K562 (cell line): ENCODE data around the gene BSCL2. TPM values are rescaled to one million over a fixed set of nuclear protein-coding genes. Genes with fewer than 3 reads are reported as not detected.

Experiments
- ADNP ChIP-seq: fragments of 200-800 bp; sonication (Bioruptor generic); IDR thresholded peaks from 2 replicates; pipeline ENCODE4 v1.6.1; 2016; ENCODE audit warnings: missing genetic modification characterization, missing compliant biosample characterization
- CREBBP ChIP-seq: IDR thresholded peaks from one replicate; pipeline ENCODE4 v1.6.1; 2012; ENCODE audit warnings: low read depth, mild to moderate bottlenecking, control low read depth, inconsistent platforms, low read length
- HDAC2 ChIP-seq: fragments of 450-650 bp; IDR thresholded peaks from 2 replicates; pipeline ENCODE4 v1.6.1; 2016; ENCODE audit warnings: mild to moderate bottlenecking
- MYNN ChIP-seq, 2 experiments: sonication (generic); formaldehyde crosslinking in 1 of 2; IDR thresholded peaks; 2 replicates each; pipeline versions ENCODE4 v1.5.0 to v1.6.1; 2016 to 2020; ENCODE audit warnings: antibody characterized with exemption in 1 of 2, missing genetic modification reagents in 1 of 2
- NCOR1 ChIP-seq: fragments of 450-650 bp; IDR thresholded peaks from 2 replicates; pipeline ENCODE4 v1.6.1; 2016; ENCODE audit warnings: mild to moderate bottlenecking, moderate library complexity
- PML ChIP-seq: IDR thresholded peaks from 2 replicates; pipeline ENCODE4 v1.6.1; 2012; ENCODE audit warnings: low read length, inconsistent platforms
- POLR2AphosphoS2 ChIP-seq: IDR thresholded peaks from 2 replicates; pipeline ENCODE4 v1.6.1; 2012; ENCODE audit warnings: low read length, improper control_type of control experiment
- RAD21 ChIP-seq, 2 experiments: fragments of 250-450 bp in 1 of 2; fragments of 450-650 bp in 1 of 2; sonication (Bioruptor Pico) in 1 of 2; formaldehyde crosslinking in 1 of 2; IDR thresholded peaks in 1 of 2; conservative IDR thresholded peaks in 1 of 2; 2 replicates each; pipeline versions ENCODE4 v1.4.0 to v1.8.0; 2020 to 2022; ENCODE audit warnings: mild to moderate bottlenecking in 2 of 2, moderate library complexity in 1 of 2
- YY1 ChIP-seq, 3 experiments: IDR thresholded peaks; 2 replicates each; pipeline ENCODE4 v1.6.1; 2011; ENCODE audit warnings: low read length in 2 of 3, mild to moderate bottlenecking in 2 of 3, moderate library complexity in 2 of 3, borderline replicate concordance in 1 of 3, control low read depth in 1 of 3, low read depth in 1 of 3; ENCODE audit not compliant: insufficient read depth in 3 of 3, insufficient replicate concordance in 2 of 3, control insufficient read depth in 1 of 3, insufficient read length in 1 of 3; ENCODE audit errors: extremely low read depth in 1 of 3
- ZNF717 ChIP-seq: fragments of 250-450 bp; sonication (Bioruptor Pico); IDR thresholded peaks from 2 replicates; pipeline ENCODE4 v1.5.0; 2021
- ZSCAN32 ChIP-seq: fragments of 450-650 bp; formaldehyde crosslinking; IDR thresholded peaks from 2 replicates; pipeline ENCODE4 v1.4.0; 2020; ENCODE audit warnings: mild to moderate bottlenecking, moderate library complexity
- polyA plus RNA-seq, 8 experiments: library from polyadenylated mRNA; depleted of rRNA in 4 of 8; stranded (reverse) in 5 of 8; unstranded in 3 of 8; fragments of >200 nt; fragmentation: Nextera tagmentation in 2 of 8; fragmentation: Illumina TruSeq in 1 of 8; extraction: Ambion mirVana in 2 of 8; extraction: Trizol in 1 of 8; gene quantifications; 2 replicates each; pipeline versions ENCODE4 v1.2.1 to v1.2.3, GENCODE V29; 2011 to 2014; ENCODE audit warnings: inconsistent platforms in 1 of 8, missing spikeins in 1 of 8
- total RNA-seq, 7 experiments: library from RNA; depleted of rRNA in 6 of 7; stranded (reverse); fragments of >200 nt in 6 of 7; fragmentation: Illumina TruSeq in 2 of 7; extraction: Trizol in 2 of 7; gene quantifications; 2 replicates each; pipeline versions ENCODE4 v1.2.1 to v1.2.3, GENCODE V29; 2011 to 2021; ENCODE audit warnings: low replicate concordance in 1 of 7
- TF ChIP-seq, protein P1 (sequence below): sonication (generic); formaldehyde crosslinking; IDR thresholded peaks from 2 replicates; pipeline ENCODE4 v1.8.0; 2022; ENCODE audit warnings: missing genetic modification reagents, mild to moderate bottlenecking, moderate library complexity, borderline replicate concordance
- TF ChIP-seq, protein P2 (sequence below), 2 experiments: fragments of 150-350 bp in 1 of 2; IDR thresholded peaks; 2 replicates each; pipeline ENCODE4 v1.6.1; 2012 to 2016; ENCODE audit warnings: low read depth in 2 of 2, low read length in 2 of 2, mild to moderate bottlenecking in 1 of 2, moderate library complexity in 1 of 2
- TF ChIP-seq, protein P3 (sequence below): fragments of 250-450 bp; sonication (Bioruptor Pico); IDR thresholded peaks from 2 replicates; pipeline ENCODE4 v1.4.0; 2020; ENCODE audit warnings: borderline replicate concordance
- TF ChIP-seq, protein P4 (sequence below): fragments of 450-650 bp; formaldehyde crosslinking; IDR thresholded peaks from 2 replicates; pipeline ENCODE4 v1.4.0; 2022; ENCODE audit warnings: missing genetic modification characterization
- TF ChIP-seq, protein P5 (sequence below), 2 experiments: IDR thresholded peaks; 2 replicates each; pipeline ENCODE4 v1.6.1; 2012; ENCODE audit warnings: improper control_type of control experiment in 2 of 2, low read depth in 2 of 2, low read length in 2 of 2, borderline replicate concordance in 1 of 2

The BSCL2 gene
- total and polyA plus RNA-seq, 9 of the 15 experiments (the other 6 are each of a cell fraction or from before 2014, with no cell fraction given) = 18.9 to 51.7 (median 35.2) TPM

DNA sequence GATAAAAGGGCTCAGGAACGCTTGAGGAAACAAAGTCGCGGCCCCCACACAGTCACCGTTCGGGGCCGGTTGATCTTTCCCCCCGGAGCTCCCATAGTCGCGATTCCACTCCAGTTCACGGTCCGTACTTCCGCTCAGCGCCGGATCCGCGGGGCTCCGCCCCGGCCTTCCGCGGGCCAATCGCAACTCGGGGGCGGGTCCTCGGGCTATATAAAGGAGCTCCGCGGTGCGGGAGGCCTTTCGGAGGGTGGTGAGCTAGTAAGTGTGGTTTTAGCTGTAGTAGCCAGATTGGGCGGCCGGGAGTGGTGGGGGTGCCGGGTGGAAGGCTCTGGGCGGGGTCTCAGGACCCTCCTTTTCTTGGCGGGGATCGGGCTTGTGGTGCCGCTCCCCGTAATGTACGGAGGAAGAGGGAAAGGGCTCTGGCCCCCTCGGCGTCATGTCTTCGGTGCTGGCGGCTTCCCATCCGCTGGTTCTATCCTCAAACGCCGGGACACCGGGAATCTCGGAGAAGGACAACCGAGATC lies 42.1 kb downstream of the BSCL2 start, which contains the start of the genes C11orf98 and CSKMT (continued):
- TF ChIP-seq, protein P1, sequence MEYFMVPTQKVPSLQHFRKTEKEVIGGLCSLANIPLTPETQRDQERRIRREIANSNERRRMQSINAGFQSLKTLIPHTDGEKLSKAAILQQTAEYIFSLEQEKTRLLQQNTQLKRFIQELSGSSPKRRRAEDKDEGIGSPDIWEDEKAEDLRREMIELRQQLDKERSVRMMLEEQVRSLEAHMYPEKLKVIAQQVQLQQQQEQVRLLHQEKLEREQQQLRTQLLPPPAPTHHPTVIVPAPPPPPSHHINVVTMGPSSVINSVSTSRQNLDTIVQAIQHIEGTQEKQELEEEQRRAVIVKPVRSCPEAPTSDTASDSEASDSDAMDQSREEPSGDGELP (CRISPR knock-in tag) = peak; percentile 63
- TF ChIP-seq, protein P2, sequence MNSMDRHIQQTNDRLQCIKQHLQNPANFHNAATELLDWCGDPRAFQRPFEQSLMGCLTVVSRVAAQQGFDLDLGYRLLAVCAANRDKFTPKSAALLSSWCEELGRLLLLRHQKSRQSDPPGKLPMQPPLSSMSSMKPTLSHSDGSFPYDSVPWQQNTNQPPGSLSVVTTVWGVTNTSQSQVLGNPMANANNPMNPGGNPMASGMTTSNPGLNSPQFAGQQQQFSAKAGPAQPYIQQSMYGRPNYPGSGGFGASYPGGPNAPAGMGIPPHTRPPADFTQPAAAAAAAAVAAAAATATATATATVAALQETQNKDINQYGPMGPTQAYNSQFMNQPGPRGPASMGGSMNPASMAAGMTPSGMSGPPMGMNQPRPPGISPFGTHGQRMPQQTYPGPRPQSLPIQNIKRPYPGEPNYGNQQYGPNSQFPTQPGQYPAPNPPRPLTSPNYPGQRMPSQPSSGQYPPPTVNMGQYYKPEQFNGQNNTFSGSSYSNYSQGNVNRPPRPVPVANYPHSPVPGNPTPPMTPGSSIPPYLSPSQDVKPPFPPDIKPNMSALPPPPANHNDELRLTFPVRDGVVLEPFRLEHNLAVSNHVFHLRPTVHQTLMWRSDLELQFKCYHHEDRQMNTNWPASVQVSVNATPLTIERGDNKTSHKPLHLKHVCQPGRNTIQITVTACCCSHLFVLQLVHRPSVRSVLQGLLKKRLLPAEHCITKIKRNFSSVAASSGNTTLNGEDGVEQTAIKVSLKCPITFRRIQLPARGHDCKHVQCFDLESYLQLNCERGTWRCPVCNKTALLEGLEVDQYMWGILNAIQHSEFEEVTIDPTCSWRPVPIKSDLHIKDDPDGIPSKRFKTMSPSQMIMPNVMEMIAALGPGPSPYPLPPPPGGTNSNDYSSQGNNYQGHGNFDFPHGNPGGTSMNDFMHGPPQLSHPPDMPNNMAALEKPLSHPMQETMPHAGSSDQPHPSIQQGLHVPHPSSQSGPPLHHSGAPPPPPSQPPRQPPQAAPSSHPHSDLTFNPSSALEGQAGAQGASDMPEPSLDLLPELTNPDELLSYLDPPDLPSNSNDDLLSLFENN (IDR thresholded peaks at IDR 0.05; ENCODE audit: low read depth in 2 of 2, low read length in 2 of 2) = peak in 1 of 2 experiments; percentile 92; a peak in 2 of 4 replicates
- TF ChIP-seq ADNP (tag) (no peak), CREBBP (peak; percentile 27), NCOR1 (peak; percentile 75), ZSCAN32 (0 out of 2 replicates have a peak, but pooled peaks have one; percentile 64), PML (peak; percentile 98), POLR2AphosphoS2 (peak; percentile 100), RAD21 (CRISPR knock-in tag; conservative IDR thresholded peaks at IDR 0.05 in 1 of 2, IDR thresholded peaks at IDR 0.05 in 1 of 2) (peak in 1 of 2 experiments; percentile 8; a peak in 1 of 4 replicates), ZNF717 (CRISPR knock-in tag) (peak; percentile 91), MYNN (IDR thresholded peaks at IDR 0.05) (peak; percentile 79; the same call in 1 of the 2 replicates), MYNN (CRISPR knock-in tag; IDR thresholded peaks at IDR 0.05) (no peak), YY1 (IDR thresholded peaks at IDR 0.05; ENCODE audit: borderline replicate concordance in 1 of 3, control insufficient read depth in 1 of 3, extremely low read depth in 1 of 3, insufficient read depth in 3 of 3, insufficient read length in 1 of 3, insufficient replicate concordance in 2 of 3, low read depth in 1 of 3, low read length in 2 of 3) (peak in 2 of 3 experiments; percentile 7 to 44), HDAC2 (no peak)
- TF ChIP-seq, protein P3, sequence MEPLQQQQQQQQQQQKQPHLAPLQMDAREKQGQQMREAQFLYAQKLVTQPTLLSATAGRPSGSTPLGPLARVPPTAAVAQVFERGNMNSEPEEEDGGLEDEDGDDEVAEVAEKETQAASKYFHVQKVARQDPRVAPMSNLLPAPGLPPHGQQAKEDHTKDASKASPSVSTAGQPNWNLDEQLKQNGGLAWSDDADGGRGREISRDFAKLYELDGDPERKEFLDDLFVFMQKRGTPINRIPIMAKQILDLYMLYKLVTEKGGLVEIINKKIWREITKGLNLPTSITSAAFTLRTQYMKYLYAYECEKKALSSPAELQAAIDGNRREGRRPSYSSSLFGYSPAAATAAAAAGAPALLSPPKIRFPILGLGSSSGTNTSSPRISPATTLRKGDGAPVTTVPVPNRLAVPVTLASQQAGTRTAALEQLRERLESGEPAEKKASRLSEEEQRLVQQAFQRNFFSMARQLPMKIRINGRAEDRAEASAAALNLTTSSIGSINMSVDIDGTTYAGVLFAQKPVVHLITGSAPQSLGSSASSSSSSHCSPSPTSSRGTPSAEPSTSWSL (CRISPR knock-in tag) = no peak
- TF ChIP-seq, protein P4, sequence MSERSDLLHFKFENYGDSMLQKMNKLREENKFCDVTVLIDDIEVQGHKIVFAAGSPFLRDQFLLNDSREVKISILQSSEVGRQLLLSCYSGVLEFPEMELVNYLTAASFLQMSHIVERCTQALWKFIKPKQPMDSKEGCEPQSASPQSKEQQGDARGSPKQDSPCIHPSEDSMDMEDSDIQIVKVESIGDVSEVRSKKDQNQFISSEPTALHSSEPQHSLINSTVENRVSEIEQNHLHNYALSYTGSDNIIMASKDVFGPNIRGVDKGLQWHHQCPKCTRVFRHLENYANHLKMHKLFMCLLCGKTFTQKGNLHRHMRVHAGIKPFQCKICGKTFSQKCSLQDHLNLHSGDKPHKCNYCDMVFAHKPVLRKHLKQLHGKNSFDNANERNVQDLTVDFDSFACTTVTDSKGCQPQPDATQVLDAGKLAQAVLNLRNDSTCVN (CRISPR knock-in tag) = peak; percentile 92; the same call in 1 of the 2 replicates
- TF ChIP-seq, protein P5, sequence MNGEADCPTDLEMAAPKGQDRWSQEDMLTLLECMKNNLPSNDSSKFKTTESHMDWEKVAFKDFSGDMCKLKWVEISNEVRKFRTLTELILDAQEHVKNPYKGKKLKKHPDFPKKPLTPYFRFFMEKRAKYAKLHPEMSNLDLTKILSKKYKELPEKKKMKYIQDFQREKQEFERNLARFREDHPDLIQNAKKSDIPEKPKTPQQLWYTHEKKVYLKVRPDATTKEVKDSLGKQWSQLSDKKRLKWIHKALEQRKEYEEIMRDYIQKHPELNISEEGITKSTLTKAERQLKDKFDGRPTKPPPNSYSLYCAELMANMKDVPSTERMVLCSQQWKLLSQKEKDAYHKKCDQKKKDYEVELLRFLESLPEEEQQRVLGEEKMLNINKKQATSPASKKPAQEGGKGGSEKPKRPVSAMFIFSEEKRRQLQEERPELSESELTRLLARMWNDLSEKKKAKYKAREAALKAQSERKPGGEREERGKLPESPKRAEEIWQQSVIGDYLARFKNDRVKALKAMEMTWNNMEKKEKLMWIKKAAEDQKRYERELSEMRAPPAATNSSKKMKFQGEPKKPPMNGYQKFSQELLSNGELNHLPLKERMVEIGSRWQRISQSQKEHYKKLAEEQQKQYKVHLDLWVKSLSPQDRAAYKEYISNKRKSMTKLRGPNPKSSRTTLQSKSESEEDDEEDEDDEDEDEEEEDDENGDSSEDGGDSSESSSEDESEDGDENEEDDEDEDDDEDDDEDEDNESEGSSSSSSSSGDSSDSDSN (IDR thresholded peaks at IDR 0.05; ENCODE audit: borderline replicate concordance in 1 of 2, low read depth in 2 of 2, low read length in 2 of 2) = no peak
